ENCODE data around the gene CMPK1. TPM values are rescaled to one million over a fixed set of nuclear protein-coding genes. Genes with fewer than 3 reads are reported as not detected.
A peak's percentile ranks its signal among the peaks of the same experiment; 100 is the strongest.

CMPK1 gene
- total and polyA plus RNA-seq, 2 of the 4 experiments (the other 2 are of a cell fraction) = 23.1 to 31.9 TPM

- ATAC-seq (ENCODE audit: low read depth) (no peak), DNase-seq (no peak)
- H3K9ac ChIP-seq (ENCODE audit: low read depth, low read length) = no peak overlapping the region
- no peak overlapping the region for H3K4me3 ChIP-seq (ENCODE audit: insufficient read depth, low read depth, low read length)
- H4K8ac ChIP-seq (ENCODE audit: low read depth in 2 of 2, low read length in 2 of 2) = no peak overlapping the region
- 83% methylated on average over 1 of the region's 5 CpGs; no CpG with 5 or more reads in 1 of the 2 experiments for WGBS, 2 experiments (ENCODE audit: extremely low coverage in 2 of 2, insufficient read length in 1 of 2)
- H3K4ac ChIP-seq (ENCODE audit: low read depth, low read length) = no peak overlapping the region
- peaks cover 9% of the 10 kb centered on the region for H3K9me1 ChIP-seq (ENCODE audit: insufficient read depth, low read length)
- in situ Hi-C loops (cut with MboI; ENCODE audit: low sequenced_read_pairs) (no loop called here), dilution Hi-C loops (cut with HindIII; ENCODE audit: low sequenced_read_pairs, unreplicated experiment) (no loop called here), intact Hi-C loops (cut with micrococcal nuclease) (no loop called here)
- no peak overlapping the region for H2AK5ac ChIP-seq (ENCODE audit: low read depth, low read length)
- H3K9me3 ChIP-seq (ENCODE audit: control insufficient read depth, insufficient read depth, low read length) = no peaks in the 10 kb centered on the region
- no TSS peak for BruUV-seq (replicated peaks)
- no peaks in the 10 kb centered on the region for H3K36me3 ChIP-seq (ENCODE audit: control insufficient read depth, insufficient read depth, low read length)
- H2BK15ac ChIP-seq (ENCODE audit: low read depth, low read length) = no peak overlapping the region
- no peaks in the 10 kb centered on the region for H3K79me1 ChIP-seq (ENCODE audit: low read depth in 1 of 2, low read length in 2 of 2)
- no peak overlapping the region for H3K56ac ChIP-seq (ENCODE audit: extremely low read depth, insufficient read depth, low read length)
- H3K18ac ChIP-seq (ENCODE audit: low read depth, low read length) = no peak overlapping the region
- no peak overlapping the region for H3K4me2 ChIP-seq (ENCODE audit: low read depth, low read length)
- peaks cover 17% of the 10 kb centered on the region for H3K4me1 ChIP-seq (ENCODE audit: control insufficient read depth, insufficient read depth, low read length)
- no peak overlapping the region for H2AFZ ChIP-seq (replicated peaks; ENCODE audit: low read length, poor library complexity)
- no peak overlapping the region for H3K23ac ChIP-seq (ENCODE audit: low read depth, low read length)
- no peak overlapping the region for H3K14ac ChIP-seq (replicated peaks; ENCODE audit: low read depth, low read length)
- no peaks in the 10 kb centered on the region for H4K20me1 ChIP-seq (ENCODE audit: insufficient read depth, low read length)
- H2AK9ac ChIP-seq (replicated peaks; ENCODE audit: low read depth, low read length, poor library complexity) = peak overlapping the region; percentile 13
- CTCF ChIA-PET = interaction anchor here (1.1 to 1.2 kb wide), 2 partner anchors 17 to 32 kb away, joined by 3 to 4 read pairs; partner anchors contain the start of gene FOXD2
- peaks cover 22% of the 10 kb centered on the region for H3K27me3 ChIP-seq (ENCODE audit: control insufficient read depth, insufficient read depth, low read length)
- TF ChIP-seq RCOR1 (IDR thresholded peaks at IDR 0.05; ENCODE audit: insufficient replicate concordance, low read length) (no peak), CHD1 (IDR thresholded peaks at IDR 0.05; ENCODE audit: low read depth, low read length) (no peak), MAZ (IDR thresholded peaks at IDR 0.05; ENCODE audit: borderline replicate concordance, low read depth, low read length) (no peak), MAFK (IDR thresholded peaks at IDR 0.05; ENCODE audit: low read depth, low read length) (no peak), FOS (IDR thresholded peaks at IDR 0.05; ENCODE audit: low read depth, low read length) (no peak), SMC3 (IDR thresholded peaks at IDR 0.05; ENCODE audit: low read depth, low read length) (no peak), CTCF (conservative IDR thresholded peaks at IDR 0.05; ENCODE audit: low read depth, low read length) (no peak), CEBPB (IDR thresholded peaks at IDR 0.05; ENCODE audit: low read depth, low read length) (no peak)
- no peak overlapping the region for H2BK5ac ChIP-seq (ENCODE audit: low read depth, low read length, poor library complexity, severe bottlenecking)
- H4K91ac ChIP-seq (ENCODE audit: insufficient read depth, low read depth, low read length) = no peak overlapping the region
- H4K5ac ChIP-seq (ENCODE audit: low read depth, low read length) = no peak overlapping the region
- POLR2A ChIA-PET (ENCODE audit: unreplicated experiment) = no interaction called here
- H2BK120ac ChIP-seq (ENCODE audit: low read depth, low read length) = no peak overlapping the region
- no peak overlapping the region for H3K27ac ChIP-seq (ENCODE audit: insufficient read depth, low read length)
- H2BK20ac ChIP-seq (ENCODE audit: low read depth, low read length) = no peak overlapping the region
These were observed 72.1 kb downstream of the CMPK1 start for GRCh38 chr1:47405697-47406096.
